ENCODE measurements around the gene PRDM16. TPM values are rescaled to one million over a fixed set of nuclear protein-coding genes. Genes with fewer than 3 reads are reported as not detected.

The PRDM16 gene
- total RNA-seq, 1 donor from 2014 or later, result not detected

- Mint-ChIP-seq H3K9me3 (no peaks in the 10 kb centered on the region), H3K27ac (no peak overlapping the region), H3K4me3 (ENCODE audit: low read depth) (no peak overlapping the region), H3K27me3 (ENCODE audit: low read depth) (no peaks in the 10 kb centered on the region), H3K4me1 (ENCODE audit: low read depth) (no peaks in the 10 kb centered on the region), H3K36me3 (ENCODE audit: low read depth) (no peaks in the 10 kb centered on the region)
- intact Hi-C loops (cut with micrococcal nuclease), result no loop called here
- DNase-seq (ENCODE audit: low spot score), result no peak
Measured at GRCh38 chr1:3270403-3271245, 201.6 kb downstream of the PRDM16 start.

GRCh38 chr1:3271866-3272265 lies 202.9 kb downstream of the PRDM16 start:
- H3K36me3 Mint-ChIP-seq (ENCODE audit: low read depth), result no peaks in the 10 kb centered on the region
- no peaks in the 10 kb centered on the region for H3K27me3 Mint-ChIP-seq (ENCODE audit: low read depth)
- H3K9me3 Mint-ChIP-seq, result no peaks in the 10 kb centered on the region
- intact Hi-C loops (cut with micrococcal nuclease), result no loop called here
- no peak for DNase-seq (ENCODE audit: low spot score)
- H3K27ac Mint-ChIP-seq, result no peak overlapping the region
- H3K4me1 Mint-ChIP-seq (ENCODE audit: low read depth), result no peaks in the 10 kb centered on the region
- H3K4me3 Mint-ChIP-seq (ENCODE audit: low read depth), result no peak overlapping the region

GRCh38 chr1:3272321-3273045 lies 203.5 kb downstream of the PRDM16 start:
- intact Hi-C loops (cut with micrococcal nuclease), result no loop called here
- Mint-ChIP-seq H3K4me3 (ENCODE audit: low read depth) (no peak overlapping the region), H3K27ac (no peak overlapping the region), H3K36me3 (ENCODE audit: low read depth) (no peaks in the 10 kb centered on the region), H3K9me3 (no peaks in the 10 kb centered on the region), H3K27me3 (ENCODE audit: low read depth) (no peaks in the 10 kb centered on the region), H3K4me1 (ENCODE audit: low read depth) (no peaks in the 10 kb centered on the region)
- no peak for DNase-seq (ENCODE audit: low spot score)

- H3K9me3 Mint-ChIP-seq, result no peaks in the 10 kb centered on the region
- H3K27ac Mint-ChIP-seq, result no peak overlapping the region
- H3K4me3 Mint-ChIP-seq (ENCODE audit: low read depth), result no peak overlapping the region
- H3K27me3 Mint-ChIP-seq (ENCODE audit: low read depth), result no peaks in the 10 kb centered on the region
- H3K4me1 Mint-ChIP-seq (ENCODE audit: low read depth), result no peaks in the 10 kb centered on the region
- no peak for DNase-seq (ENCODE audit: low spot score)
- intact Hi-C loops (cut with micrococcal nuclease), result no loop called here
- H3K36me3 Mint-ChIP-seq (ENCODE audit: low read depth), result no peaks in the 10 kb centered on the region
Measured at GRCh38 chr1:3273447-3273846, 204.4 kb downstream of the PRDM16 start.

- Mint-ChIP-seq H3K4me1 (ENCODE audit: low read depth) (no peaks in the 10 kb centered on the region), H3K9me3 (no peaks in the 10 kb centered on the region), H3K27ac (no peak overlapping the region), H3K4me3 (ENCODE audit: low read depth) (no peak overlapping the region), H3K27me3 (ENCODE audit: low read depth) (no peaks in the 10 kb centered on the region), H3K36me3 (ENCODE audit: low read depth) (no peaks in the 10 kb centered on the region)
- DNase-seq (ENCODE audit: low spot score), result no peak
- intact Hi-C loops (cut with micrococcal nuclease), result no loop called here
Measured at GRCh38 chr1:3274972-3275371, 206.0 kb downstream of the PRDM16 start.

- no peaks in the 10 kb centered on the region for H3K4me1 Mint-ChIP-seq (ENCODE audit: low read depth)
- intact Hi-C loops (cut with micrococcal nuclease), result no loop called here
- no peaks in the 10 kb centered on the region for H3K9me3 Mint-ChIP-seq
- no peaks in the 10 kb centered on the region for H3K27me3 Mint-ChIP-seq (ENCODE audit: low read depth)
- no peak overlapping the region for H3K27ac Mint-ChIP-seq
- no peak for DNase-seq (ENCODE audit: low spot score)
- no peaks in the 10 kb centered on the region for H3K36me3 Mint-ChIP-seq (ENCODE audit: low read depth)
- H3K4me3 Mint-ChIP-seq (ENCODE audit: low read depth), result no peak overlapping the region
Measured at GRCh38 chr1:3275471-3276340, 206.7 kb downstream of the PRDM16 start.

GRCh38 chr1:3276341-3276800 lies 207.4 kb downstream of the PRDM16 start:
- H3K36me3 Mint-ChIP-seq (ENCODE audit: low read depth), result no peaks in the 10 kb centered on the region
- H3K27ac Mint-ChIP-seq, result no peak overlapping the region
- H3K4me1 Mint-ChIP-seq (ENCODE audit: low read depth), result no peaks in the 10 kb centered on the region
- no peaks in the 10 kb centered on the region for H3K27me3 Mint-ChIP-seq (ENCODE audit: low read depth)
- DNase-seq (ENCODE audit: low spot score), result no peak
- no peaks in the 10 kb centered on the region for H3K9me3 Mint-ChIP-seq
- H3K4me3 Mint-ChIP-seq (ENCODE audit: low read depth), result no peak overlapping the region
- intact Hi-C loops (cut with micrococcal nuclease), result no loop called here

- H3K36me3 Mint-ChIP-seq (ENCODE audit: low read depth), result no peaks in the 10 kb centered on the region
- H3K9me3 Mint-ChIP-seq, result no peaks in the 10 kb centered on the region
- H3K27ac Mint-ChIP-seq, result no peak overlapping the region
- no peaks in the 10 kb centered on the region for H3K4me1 Mint-ChIP-seq (ENCODE audit: low read depth)
- no peaks in the 10 kb centered on the region for H3K27me3 Mint-ChIP-seq (ENCODE audit: low read depth)
- H3K4me3 Mint-ChIP-seq (ENCODE audit: low read depth), result no peak overlapping the region
- no peak for DNase-seq (ENCODE audit: low spot score)
- intact Hi-C loops (cut with micrococcal nuclease), result no loop called here
Measured at GRCh38 chr1:3277011-3277471, 208.0 kb downstream of the PRDM16 start.

GRCh38 chr1:3277623-3278022 lies 208.6 kb downstream of the PRDM16 start:
- H3K4me1 Mint-ChIP-seq (ENCODE audit: low read depth), result no peaks in the 10 kb centered on the region
- intact Hi-C loops (cut with micrococcal nuclease), result no loop called here
- no peak for DNase-seq (ENCODE audit: low spot score)
- no peak overlapping the region for H3K4me3 Mint-ChIP-seq (ENCODE audit: low read depth)
- H3K27me3 Mint-ChIP-seq (ENCODE audit: low read depth), result no peaks in the 10 kb centered on the region
- H3K27ac Mint-ChIP-seq, result no peak overlapping the region
- H3K9me3 Mint-ChIP-seq, result no peaks in the 10 kb centered on the region
- H3K36me3 Mint-ChIP-seq (ENCODE audit: low read depth), result no peaks in the 10 kb centered on the region

GRCh38 chr1:3278416-3279181 lies 209.6 kb downstream of the PRDM16 start:
- Mint-ChIP-seq H3K27me3 (ENCODE audit: low read depth) (no peaks in the 10 kb centered on the region), H3K27ac (no peak overlapping the region), H3K36me3 (ENCODE audit: low read depth) (no peaks in the 10 kb centered on the region), H3K9me3 (no peaks in the 10 kb centered on the region), H3K4me1 (ENCODE audit: low read depth) (no peaks in the 10 kb centered on the region), H3K4me3 (ENCODE audit: low read depth) (no peak overlapping the region)
- intact Hi-C loops (cut with micrococcal nuclease), result no loop called here
- DNase-seq (ENCODE audit: low spot score), result no peak

- Mint-ChIP-seq H3K27me3 (ENCODE audit: low read depth) (no peaks in the 10 kb centered on the region), H3K36me3 (ENCODE audit: low read depth) (no peaks in the 10 kb centered on the region), H3K9me3 (no peaks in the 10 kb centered on the region), H3K4me3 (ENCODE audit: low read depth) (no peak overlapping the region), H3K27ac (no peak overlapping the region), H3K4me1 (ENCODE audit: low read depth) (no peaks in the 10 kb centered on the region)
- intact Hi-C loops (cut with micrococcal nuclease), result no loop called here
- DNase-seq (ENCODE audit: low spot score), result no peak
Measured at GRCh38 chr1:3279182-3279470, 210.1 kb downstream of the PRDM16 start.

- intact Hi-C loops (cut with micrococcal nuclease), result no loop called here
- no peaks in the 10 kb centered on the region for H3K36me3 Mint-ChIP-seq (ENCODE audit: low read depth)
- no peaks in the 10 kb centered on the region for H3K27me3 Mint-ChIP-seq (ENCODE audit: low read depth)
- DNase-seq (ENCODE audit: low spot score), result no peak
- no peaks in the 10 kb centered on the region for H3K9me3 Mint-ChIP-seq
- no peaks in the 10 kb centered on the region for H3K4me1 Mint-ChIP-seq (ENCODE audit: low read depth)
- no peak overlapping the region for H3K4me3 Mint-ChIP-seq (ENCODE audit: low read depth)
- no peak overlapping the region for H3K27ac Mint-ChIP-seq
Measured at GRCh38 chr1:3281735-3282134, 212.7 kb downstream of the PRDM16 start.

All from activated T-helper 2 cell treated with anti-CD3 and anti-CD28 coated beads, Interferon-gamma antibody, Interleukin-2, Interleukin-4, amounts not matched to agents 10 μg/mL and 5 μg/mL and 100 μg/mL, durations not matched to agents 14 hours and 24 hours and 36 hours (primary cell).